IPS-18c (cell line): ENCODE measurements around the gene QPRT.
"Not testable (repeated sequence)": the region's sequence is repeated elsewhere in the genome, so short reads cannot be mapped to it uniquely, and the experiment has no call there.

Experiments used
- H3K4me3 ChIP-seq: 2 replicates; pipeline ENCODE4 v1.7.0; 2013; ENCODE audit warnings: low read depth, mild to moderate bottlenecking, low read length, moderate library complexity; ENCODE audit not compliant: insufficient read depth
- H3K9me3 ChIP-seq: one replicate; pipeline ENCODE4 v1.6.1; 2013; ENCODE audit warnings: mild to moderate bottlenecking, low read length, moderate library complexity; ENCODE audit not compliant: control insufficient read depth, insufficient read depth

Gene QPRT

GRCh38 chr16:29678691-29679267 lies at the start of gene QPRT:
Gene QPRT (plus strand): TSS chr16:29679180. CDS start chr16:29679198, 18 bp downstream.
- no peaks in the 10 kb centered on the region for H3K9me3 ChIP-seq
- H3K4me3 ChIP-seq = peak within 1 kb of the TSS; percentile 81

GRCh38 chr16:29629318-29629717 lies 49.7 kb upstream of the QPRT start:
- H3K4me3 ChIP-seq, H3K9me3 ChIP-seq: not testable (repeated sequence)

- H3K4me3 ChIP-seq, H3K9me3 ChIP-seq: not testable (repeated sequence)
Measured at GRCh38 chr16:29631658-29632057, 47.3 kb upstream of the QPRT start.

GRCh38 chr16:29635902-29636301 lies 43.1 kb upstream of the QPRT start:
- H3K9me3 ChIP-seq, H3K4me3 ChIP-seq: not testable (repeated sequence)

GRCh38 chr16:29636368-29636767 lies 42.6 kb upstream of the QPRT start:
- H3K4me3 ChIP-seq, H3K9me3 ChIP-seq: not testable (repeated sequence)

GRCh38 chr16:29638751-29639150 lies 40.2 kb upstream of the QPRT start:
- H3K4me3 ChIP-seq, H3K9me3 ChIP-seq: not testable (repeated sequence)

GRCh38 chr16:29641561-29641960 lies 37.4 kb upstream of the QPRT start:
- Histone ChIP-seq H3K4me3 (no peak overlapping the region), H3K9me3 (peaks cover 2% of the 10 kb centered on the region)

- no peak overlapping the region for H3K4me3 ChIP-seq
Measured at GRCh38 chr16:29643596-29643995, 35.4 kb upstream of the QPRT start.

GRCh38 chr16:29644338-29644857 lies 34.6 kb upstream of the QPRT start:
- H3K9me3 ChIP-seq = peaks cover 2% of the 10 kb centered on the region
- no peak overlapping the region for H3K4me3 ChIP-seq

More at GRCh38 chr16:29643596-29643995, 35.4 kb upstream of the QPRT start:
- H3K9me3 ChIP-seq = peaks cover 2% of the 10 kb centered on the region

GRCh38 chr16:29644973-29645693 lies 33.8 kb upstream of the QPRT start:
- Histone ChIP-seq H3K9me3 (peaks cover 2% of the 10 kb centered on the region), H3K4me3 (no peak overlapping the region)

- peaks cover 2% of the 10 kb centered on the region for H3K9me3 ChIP-seq
- H3K4me3 ChIP-seq = no peak overlapping the region
Measured at GRCh38 chr16:29645694-29646187, 33.2 kb upstream of the QPRT start.

- H3K9me3 ChIP-seq = peaks cover 2% of the 10 kb centered on the region
Measured at GRCh38 chr16:29646947-29647346, 32.0 kb upstream of the QPRT start.

GRCh38 chr16:29649588-29650494 lies 29.1 kb upstream of the QPRT start:
- Histone ChIP-seq H3K9me3 (no peaks in the 10 kb centered on the region), H3K4me3 (no peak overlapping the region)

More at GRCh38 chr16:29646947-29647346, 32.0 kb upstream of the QPRT start:
- H3K4me3 ChIP-seq = no peak overlapping the region

- H3K4me3 ChIP-seq = no peak overlapping the region
- no peaks in the 10 kb centered on the region for H3K9me3 ChIP-seq
Measured at GRCh38 chr16:29650771-29651170, 28.2 kb upstream of the QPRT start.

GRCh38 chr16:29651774-29652349 lies 27.1 kb upstream of the QPRT start:
- no peaks in the 10 kb centered on the region for H3K9me3 ChIP-seq
- no peak overlapping the region for H3K4me3 ChIP-seq

GRCh38 chr16:29653471-29653870 lies 25.5 kb upstream of the QPRT start:
- Histone ChIP-seq H3K4me3 (no peak overlapping the region), H3K9me3 (no peaks in the 10 kb centered on the region)

GRCh38 chr16:29653890-29654289 lies 25.1 kb upstream of the QPRT start:
- not testable (repeated sequence) for H3K4me3 ChIP-seq, H3K9me3 ChIP-seq
